HG03565 (cell line): ENCODE results near the gene ABL1.
"Not testable (repeated sequence)": the region's sequence is repeated elsewhere in the genome, so short reads cannot be mapped to it uniquely, and the experiment has no call there.

Source experiments
- ATAC-seq: cut with Tn5 transposase; IDR thresholded peaks from one replicate; pipeline ENCODE4 v1.9.1; 2021; ENCODE audit warnings: mild to moderate bottlenecking, moderate library complexity; ENCODE audit not compliant: unreplicated experiment

Gene ABL1

DNA sequence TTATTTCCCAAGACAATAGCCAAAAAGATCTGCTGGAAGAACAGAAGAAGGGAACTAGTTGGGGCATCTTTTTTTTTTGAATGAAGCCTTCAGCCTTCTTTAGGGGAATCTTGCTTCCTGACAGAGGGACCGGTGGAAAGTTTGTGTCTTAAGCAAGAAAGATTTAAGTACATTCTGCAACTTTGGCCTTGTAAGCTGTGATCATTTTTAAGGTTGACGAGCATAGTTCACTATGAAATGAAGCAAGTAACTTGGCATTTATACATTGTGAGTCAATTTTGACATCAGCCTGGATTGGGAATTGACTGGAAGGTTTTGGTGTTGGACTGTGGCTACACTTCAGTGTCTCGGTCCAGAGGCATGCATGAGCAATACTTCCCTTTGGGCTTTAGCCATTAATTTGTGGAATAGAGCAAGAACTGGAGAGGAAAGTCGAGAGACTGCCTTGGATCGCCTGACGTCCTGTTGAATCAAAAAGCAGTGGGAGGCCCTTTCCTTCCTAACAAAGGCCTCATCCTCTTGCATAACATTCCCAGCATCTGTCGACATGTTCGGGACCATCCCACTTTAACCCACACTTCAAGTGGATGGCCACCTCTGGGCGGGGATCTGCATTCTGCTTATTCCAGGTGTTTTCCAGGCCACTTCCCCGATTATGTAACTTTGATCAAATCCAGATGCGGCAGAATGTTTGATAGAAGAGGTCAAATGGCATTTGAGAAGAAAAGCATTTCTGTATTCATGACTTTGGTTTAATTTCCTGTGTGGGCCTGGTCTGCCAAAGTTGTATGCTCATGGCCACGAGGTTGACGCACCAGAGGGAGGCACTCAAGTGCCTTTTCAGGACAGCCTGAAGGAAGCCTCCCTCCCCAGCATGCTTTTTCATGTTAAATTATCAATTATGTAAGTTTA, 12.5 kb downstream of the ABL1 start:
- no peak for ATAC-seq

DNA sequence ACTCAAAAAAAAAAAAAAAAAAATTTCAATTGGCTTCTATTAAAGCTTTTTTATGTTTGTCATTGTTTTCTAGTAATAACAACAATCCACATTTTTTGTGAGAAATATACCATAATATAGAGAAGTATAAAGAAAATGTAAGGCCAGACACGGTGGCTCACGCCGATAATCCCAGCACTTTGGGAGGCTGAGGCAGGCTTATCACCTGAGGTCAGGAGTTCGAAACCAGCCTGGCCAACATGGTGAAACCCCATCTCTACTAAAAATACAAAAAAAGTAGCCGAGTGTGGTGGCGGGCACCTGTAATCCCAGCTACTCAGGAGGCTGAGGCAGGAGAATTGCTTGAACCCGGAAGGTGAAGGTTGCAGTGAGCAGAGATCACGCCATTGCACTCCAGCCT, 13.5 kb downstream of the ABL1 start:
- ATAC-seq: not testable (repeated sequence)

DNA sequence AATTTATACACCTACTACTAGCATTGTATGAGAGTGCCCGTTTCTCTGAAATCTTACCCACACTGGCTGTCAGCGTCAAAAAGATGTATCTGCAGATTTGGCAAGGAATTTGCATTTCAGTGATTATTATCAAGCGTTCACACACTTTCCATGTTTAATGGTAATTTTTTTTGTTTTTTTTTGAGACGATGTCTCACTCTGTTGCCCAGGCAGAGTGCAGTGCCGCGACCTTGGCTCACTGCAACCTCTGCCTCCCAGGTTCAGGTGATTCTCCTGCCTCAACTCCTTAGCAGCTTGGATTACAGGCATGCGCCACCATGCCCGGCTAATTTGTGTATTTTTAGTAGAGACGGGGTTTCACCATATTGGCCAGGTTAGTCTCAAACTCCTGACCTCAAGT, 14.3 kb downstream of the ABL1 start:
- no peak for ATAC-seq

GRCh38 chr9:130852801-130853200, 17.7 kb downstream of the ABL1 start:
- ATAC-seq: no peak

GRCh38 chr9:130854092-130854491, 19.0 kb downstream of the ABL1 start:
- ATAC-seq: no peak

DNA sequence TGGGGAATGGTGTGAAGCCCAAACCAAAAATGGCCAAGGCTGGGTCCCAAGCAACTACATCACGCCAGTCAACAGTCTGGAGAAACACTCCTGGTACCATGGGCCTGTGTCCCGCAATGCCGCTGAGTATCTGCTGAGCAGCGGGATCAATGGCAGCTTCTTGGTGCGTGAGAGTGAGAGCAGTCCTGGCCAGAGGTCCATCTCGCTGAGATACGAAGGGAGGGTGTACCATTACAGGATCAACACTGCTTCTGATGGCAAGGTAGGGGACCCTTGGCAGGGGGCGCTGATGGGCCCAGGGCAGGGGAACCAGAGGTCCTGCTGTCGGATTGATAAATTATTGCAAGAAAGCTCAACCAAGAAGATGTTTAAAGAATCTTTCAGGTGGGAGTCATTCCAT, 19.8 kb downstream of the ABL1 start:
- no peak for ATAC-seq

GRCh38 chr9:130856474-130856873, 21.4 kb downstream of the ABL1 start:
- ATAC-seq: no peak

DNA sequence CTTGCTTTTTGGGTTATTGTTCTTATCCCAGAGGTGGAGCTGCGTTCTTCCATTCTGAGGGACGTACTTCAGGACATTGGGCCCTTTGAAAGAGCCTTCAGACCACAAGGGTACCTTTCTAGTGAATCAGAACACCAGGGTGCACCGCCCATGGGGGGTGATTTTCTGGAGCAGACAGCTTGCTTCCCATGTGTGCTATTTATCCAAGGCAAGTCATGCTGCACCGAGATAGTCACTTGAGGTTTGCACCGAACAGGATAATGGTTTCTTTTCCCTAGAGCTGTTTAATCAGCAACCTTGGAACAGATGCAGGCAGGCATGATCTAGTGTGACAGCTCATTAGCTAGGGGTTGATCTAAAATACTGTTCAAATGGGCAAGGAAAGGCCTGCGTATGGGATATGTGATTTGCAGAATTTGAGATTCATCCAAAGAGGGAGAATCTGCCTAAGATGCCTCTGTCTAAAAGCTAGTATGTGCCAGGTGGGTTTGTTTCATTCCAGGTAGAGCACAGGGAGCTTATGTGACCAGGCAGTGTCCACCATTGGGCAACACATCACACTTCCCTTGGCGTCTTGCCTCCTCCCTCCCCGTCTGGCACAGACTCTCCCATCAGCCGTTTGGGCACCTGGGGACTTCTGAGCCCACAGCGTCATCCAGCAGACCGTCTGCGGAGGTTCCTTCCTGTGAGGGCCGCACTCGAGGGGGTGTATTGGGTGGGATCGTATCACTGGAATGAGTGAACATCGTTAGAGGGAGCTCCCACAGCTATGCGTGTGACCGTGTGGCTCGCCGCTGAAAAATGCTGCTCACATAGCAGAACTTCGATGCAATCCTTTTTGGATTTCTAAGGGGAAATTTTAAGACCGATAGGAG, 23.0 kb downstream of the ABL1 start:
- no peak for ATAC-seq

DNA sequence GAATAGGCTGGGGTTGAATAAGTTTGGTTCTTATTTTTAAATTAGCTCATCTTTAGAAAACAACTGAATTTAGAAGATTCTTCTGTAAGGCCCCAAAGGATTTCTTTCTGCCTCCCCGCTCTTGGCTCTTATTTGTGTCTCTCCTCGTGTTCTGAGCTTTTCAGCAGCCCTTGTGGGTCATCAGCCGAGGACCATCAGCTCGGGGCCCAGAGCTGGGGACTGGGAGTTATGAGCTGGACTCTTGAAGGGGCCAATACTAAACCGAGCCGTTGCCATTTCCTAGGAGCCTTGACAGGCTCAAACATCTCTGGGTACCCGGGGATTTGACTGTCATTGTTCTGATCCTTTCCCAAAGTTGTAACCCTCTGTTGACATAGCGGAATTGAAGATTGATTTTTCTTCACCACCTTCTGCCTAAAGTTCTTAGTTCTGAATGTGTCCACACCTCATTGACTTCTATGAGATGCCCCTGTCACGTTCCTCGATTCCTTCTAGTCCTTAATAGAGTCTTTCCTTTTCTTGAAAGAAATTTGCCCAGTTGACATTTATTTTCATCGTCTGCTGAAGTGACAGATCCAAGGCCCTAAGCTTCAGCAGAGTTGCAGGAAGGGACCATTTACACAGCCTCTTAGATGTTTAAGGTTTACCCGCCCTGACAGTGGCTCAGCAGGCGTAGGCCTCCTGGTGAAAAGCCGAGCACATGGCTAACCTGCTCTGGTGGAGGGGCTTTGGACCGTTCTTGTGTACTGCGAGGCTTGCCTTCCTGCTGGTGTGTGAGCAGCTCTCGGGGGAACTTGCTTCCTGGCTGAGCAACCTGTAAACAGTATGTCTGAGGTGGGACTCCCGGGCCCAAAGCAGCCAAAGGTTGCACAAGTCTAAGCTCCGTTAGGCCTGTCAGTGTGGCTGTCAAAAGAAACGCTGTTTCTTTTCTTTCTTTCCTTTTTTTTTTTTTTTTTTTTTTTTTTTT, 24.0 kb downstream of the ABL1 start:
- no peak for ATAC-seq

- ATAC-seq: no peak
Observed at GRCh38 chr9:130860458-130861316, 25.6 kb downstream of the ABL1 start.

DNA sequence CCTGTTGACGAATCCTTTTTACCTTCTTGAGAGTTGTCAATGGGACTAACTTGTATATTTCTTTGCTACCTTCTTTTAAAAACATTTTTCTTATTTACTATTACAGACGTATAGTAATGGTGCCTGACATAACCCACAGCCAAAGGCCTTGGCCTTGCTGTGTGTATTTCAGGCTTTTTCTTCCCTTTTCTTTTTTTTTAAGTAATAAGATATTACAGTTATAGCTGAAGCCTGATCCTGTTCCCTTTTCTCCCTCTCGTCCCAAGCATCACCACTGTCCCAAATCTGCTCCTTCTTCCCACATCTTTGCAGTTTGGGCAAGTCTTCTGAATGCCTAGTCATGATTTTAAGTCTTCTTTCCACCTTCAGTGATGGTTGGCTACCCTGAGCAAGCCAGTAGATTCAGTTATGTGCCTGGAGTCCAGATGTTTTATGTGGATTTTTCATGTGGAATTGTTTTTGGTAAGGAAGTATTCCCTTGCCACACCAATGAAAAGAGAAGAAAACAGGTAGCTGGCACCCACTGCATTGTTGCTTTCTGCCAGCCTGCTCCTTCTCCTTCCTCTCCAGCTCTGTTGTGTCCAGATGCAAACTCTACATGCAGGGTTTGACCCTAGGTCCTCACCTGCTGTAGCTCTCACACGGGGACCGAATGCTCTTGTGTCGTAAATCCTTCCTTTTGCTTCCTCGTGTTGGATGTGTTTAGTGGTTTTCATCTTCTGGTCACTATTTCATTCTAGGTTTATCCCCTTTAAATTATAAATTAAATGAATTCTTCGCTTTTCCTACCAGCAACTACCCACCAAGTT, 26.5 kb downstream of the ABL1 start:
- ATAC-seq: no peak

- ATAC-seq: no peak
Observed at GRCh38 chr9:130862217-130862616, 27.2 kb downstream of the ABL1 start.

- ATAC-seq: no peak
Observed at GRCh38 chr9:130862747-130863146, 27.7 kb downstream of the ABL1 start.

GRCh38 chr9:130864541-130864940, 29.5 kb downstream of the ABL1 start:
- no peak for ATAC-seq

GRCh38 chr9:130865921-130866320, 30.9 kb downstream of the ABL1 start:
- no peak for ATAC-seq

DNA sequence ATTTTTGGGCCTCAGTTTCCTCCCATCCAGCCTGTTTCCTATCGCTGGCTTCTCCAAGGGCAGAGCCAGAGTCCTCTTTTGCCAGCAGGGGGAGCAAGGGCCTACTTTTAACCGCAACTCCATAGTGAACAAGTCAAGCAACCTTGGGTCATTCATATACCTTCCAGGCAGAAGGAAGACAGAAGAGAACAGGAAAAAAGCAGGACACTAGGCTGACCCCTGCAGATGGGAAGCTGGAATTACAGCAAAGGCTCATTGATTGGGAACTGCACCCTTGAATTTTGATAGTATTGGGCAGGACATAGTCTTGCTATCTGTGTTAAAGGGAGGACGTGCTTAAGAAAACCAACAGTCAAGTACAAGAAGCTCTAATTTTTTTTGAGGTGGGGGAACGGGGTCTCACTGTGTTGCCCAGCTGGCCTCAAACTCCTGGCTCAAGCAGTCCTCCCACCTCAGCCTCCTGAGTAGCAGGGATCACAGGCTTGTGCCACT, 31.5 kb downstream of the ABL1 start:
- ATAC-seq: no peak

- ATAC-seq: no peak
Observed at GRCh38 chr9:130867556-130867955, 32.5 kb downstream of the ABL1 start.

DNA sequence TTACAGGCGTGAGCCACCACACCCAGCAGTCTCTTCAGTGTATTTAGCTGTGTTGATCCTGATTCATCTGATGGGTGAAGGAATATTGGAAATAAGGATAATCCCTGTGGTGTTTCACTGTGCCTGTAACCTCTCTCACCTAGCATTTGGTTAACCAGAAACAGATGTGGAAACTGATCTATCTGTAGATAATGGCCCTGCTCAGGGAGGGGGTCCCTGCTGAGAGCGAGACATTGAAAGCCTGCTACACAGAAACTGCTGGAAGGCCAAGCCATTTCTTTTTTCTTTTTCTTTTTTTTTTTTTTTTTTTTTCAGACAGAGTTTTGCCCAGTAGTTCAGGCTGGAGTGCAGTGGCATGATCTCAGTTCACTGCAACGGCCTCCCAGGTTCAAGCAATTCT, 33.2 kb downstream of the ABL1 start:
- ATAC-seq: no peak

- ATAC-seq: no peak
Observed at GRCh38 chr9:130869250-130869649, 34.2 kb downstream of the ABL1 start.
